ENCODE measurements around the gene PLXDC2.

- TF ChIP-seq POLR2A (IDR thresholded peaks at IDR 0.05; ENCODE audit: low read length) (no peak), GATA1 (IDR thresholded peaks at IDR 0.05; ENCODE audit: low read depth, low read length) (no peak)
These were observed 341.9 kb downstream of the PLXDC2 start for GRCh38 chr10:20158086-20158485.

Measured in erythroblast (primary cell).